ENCODE results near the gene TMC2. TPM values are rescaled to one million over a fixed set of nuclear protein-coding genes. Genes with fewer than 3 reads are reported as not detected.
"Not testable (repeated sequence)": the region's sequence is repeated elsewhere in the genome, so short reads cannot be mapped to it uniquely, and the experiment has no call there.

The TMC2 gene
- total RNA-seq, 2 donors from 2014 or later = 0.24 TPM; not detected in 1

- DNase-seq = no peak
- TF ChIP-seq CTCF (conservative IDR thresholded peaks at IDR 0.05) = no peak
- whole genome bisulfite sequencing, 2 experiments (ENCODE audit: insufficient coverage in 1 of 2, insufficient read length in 1 of 2) = 85% methylated on average over 4 of the region's 4 CpGs; no CpG with 5 or more reads in 1 of the 2 experiments
- Histone ChIP-seq H3K4me1 (ENCODE audit: control insufficient read depth, insufficient read depth, low read length) (no peaks in the 10 kb centered on the region), H3K9me3 (ENCODE audit: control insufficient read depth, low read length) (no peaks in the 10 kb centered on the region), H3K9ac (ENCODE audit: extremely low read depth, low read length, poor library complexity, severe bottlenecking) (no peak overlapping the region), H3K27ac (ENCODE audit: low read depth, low read length) (no peak overlapping the region), H3K4me3 (ENCODE audit: low read length) (no peak overlapping the region), H3K27me3 (ENCODE audit: control insufficient read depth, insufficient read depth, low read length, poor library complexity, severe bottlenecking) (peaks cover 39% of the 10 kb centered on the region), H3K36me3 (ENCODE audit: control insufficient read depth, insufficient read depth, low read length) (no peaks in the 10 kb centered on the region)
- H3K27me3 Mint-ChIP-seq (ENCODE audit: insufficient read depth) = peaks cover 71% of the 10 kb centered on the region
- no peaks in the 10 kb centered on the region for H3K9me3 Mint-ChIP-seq
- no peak overlapping the region for H3K4me3 Mint-ChIP-seq
- no peaks in the 10 kb centered on the region for H3K36me3 Mint-ChIP-seq (ENCODE audit: low read depth)
- peaks cover 7% of the 10 kb centered on the region for H3K4me1 Mint-ChIP-seq
- no peak overlapping the region for H3K27ac Mint-ChIP-seq
Measured at GRCh38 chr20:2680046-2680445, 143.7 kb downstream of the TMC2 start.

- 84 to 95% methylated on average over 3 of the region's 3 CpGs for WGBS, 2 experiments (ENCODE audit: insufficient coverage in 1 of 2, insufficient read length in 1 of 2)
- not testable (repeated sequence) for H3K9ac ChIP-seq (ENCODE audit: extremely low read depth, low read length, poor library complexity, severe bottlenecking); H3K4me1 Mint-ChIP-seq; H3K4me3 Mint-ChIP-seq; H3K9me3 ChIP-seq (ENCODE audit: control insufficient read depth, low read length); H3K9me3 Mint-ChIP-seq; H3K36me3 Mint-ChIP-seq (ENCODE audit: low read depth); H3K36me3 ChIP-seq (ENCODE audit: control insufficient read depth, insufficient read depth, low read length); H3K27ac ChIP-seq (ENCODE audit: low read depth, low read length); H3K27ac Mint-ChIP-seq; H3K4me1 ChIP-seq (ENCODE audit: control insufficient read depth, insufficient read depth, low read length); H3K4me3 ChIP-seq (ENCODE audit: low read length); DNase-seq
- peaks cover 59% of the 10 kb centered on the region for H3K27me3 ChIP-seq (ENCODE audit: control insufficient read depth, insufficient read depth, low read length, poor library complexity, severe bottlenecking)
- H3K27me3 Mint-ChIP-seq (ENCODE audit: insufficient read depth) = peaks cover 83% of the 10 kb centered on the region
Measured at GRCh38 chr20:2682040-2682439, 145.7 kb downstream of the TMC2 start.

GRCh38 chr20:2684817-2685216 is 148.4 kb downstream of the TMC2 start:
- H3K36me3 Mint-ChIP-seq (ENCODE audit: low read depth); H3K9me3 Mint-ChIP-seq; H3K9ac ChIP-seq (ENCODE audit: extremely low read depth, low read length, poor library complexity, severe bottlenecking); H3K9me3 ChIP-seq (ENCODE audit: control insufficient read depth, low read length); H3K4me1 Mint-ChIP-seq; H3K4me1 ChIP-seq (ENCODE audit: control insufficient read depth, insufficient read depth, low read length); DNase-seq; H3K36me3 ChIP-seq (ENCODE audit: control insufficient read depth, insufficient read depth, low read length); H3K4me3 ChIP-seq (ENCODE audit: low read length); H3K27ac Mint-ChIP-seq; H3K27ac ChIP-seq (ENCODE audit: low read depth, low read length); H3K4me3 Mint-ChIP-seq: not testable (repeated sequence)
- peaks cover 64% of the 10 kb centered on the region for H3K27me3 ChIP-seq (ENCODE audit: control insufficient read depth, insufficient read depth, low read length, poor library complexity, severe bottlenecking)
- WGBS, 2 experiments (ENCODE audit: insufficient coverage in 1 of 2, insufficient read length in 1 of 2) = 91 to 100% methylated on average over 1 to 3 of the region's 4 CpGs
- H3K27me3 Mint-ChIP-seq (ENCODE audit: insufficient read depth) = peaks cover 92% of the 10 kb centered on the region

GRCh38 chr20:2687514-2687913 is 151.1 kb downstream of the TMC2 start:
- TF ChIP-seq CTCF (conservative IDR thresholded peaks at IDR 0.05) = no peak
- H3K4me3 ChIP-seq (ENCODE audit: low read length) = no peak overlapping the region
- WGBS, 2 experiments (ENCODE audit: insufficient coverage in 1 of 2, insufficient read length in 1 of 2) = 51 to 100% methylated on average over 1 to 6 of the region's 6 CpGs
- no peak overlapping the region for H3K27ac ChIP-seq (ENCODE audit: low read depth, low read length)
- H3K9me3 Mint-ChIP-seq = no peaks in the 10 kb centered on the region
- H3K4me1 Mint-ChIP-seq = peaks cover 4% of the 10 kb centered on the region
- peaks cover 91% of the 10 kb centered on the region for H3K27me3 Mint-ChIP-seq (ENCODE audit: insufficient read depth)
- H3K4me1 ChIP-seq (ENCODE audit: control insufficient read depth, insufficient read depth, low read length) = no peaks in the 10 kb centered on the region
- H3K4me3 Mint-ChIP-seq = no peak overlapping the region
- H3K36me3 ChIP-seq (ENCODE audit: control insufficient read depth, insufficient read depth, low read length) = no peaks in the 10 kb centered on the region
- no peak overlapping the region for H3K9ac ChIP-seq (ENCODE audit: extremely low read depth, low read length, poor library complexity, severe bottlenecking)
- H3K27ac Mint-ChIP-seq = no peak overlapping the region
- DNase-seq = no peak
- no peaks in the 10 kb centered on the region for H3K9me3 ChIP-seq (ENCODE audit: control insufficient read depth, low read length)
- H3K36me3 Mint-ChIP-seq (ENCODE audit: low read depth) = no peaks in the 10 kb centered on the region
- peaks cover 73% of the 10 kb centered on the region for H3K27me3 ChIP-seq (ENCODE audit: control insufficient read depth, insufficient read depth, low read length, poor library complexity, severe bottlenecking)
